ENCODE measurements around the gene EMX2. TPM values are rescaled to one million over a fixed set of nuclear protein-coding genes. Genes with fewer than 3 reads are reported as not detected.
A peak's percentile ranks its signal among the peaks of the same experiment; 100 is the strongest.

EMX2 gene
- total and polyA plus RNA-seq, 2 experiments from 2014 or later, result 13.2 to 16.3 TPM

DNA sequence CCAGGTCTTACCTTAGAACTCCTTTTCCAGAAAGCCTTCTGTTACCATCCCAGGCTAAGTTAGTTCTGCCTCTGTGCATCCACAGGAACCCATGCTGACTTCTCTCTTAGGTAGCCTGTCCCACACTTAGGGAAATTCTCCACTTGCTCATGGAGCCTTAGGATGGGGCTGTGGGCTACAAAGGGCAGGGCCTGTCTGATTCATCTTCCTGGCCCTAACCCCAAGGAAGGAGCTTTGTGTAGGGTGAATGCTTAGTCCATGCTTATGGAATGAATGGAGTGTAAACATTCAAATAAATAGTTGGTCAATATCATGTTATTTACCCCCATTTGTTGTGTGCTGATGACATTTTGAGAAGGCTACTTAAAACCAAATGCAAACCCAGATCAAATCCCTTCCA, 54.7 kb downstream of the EMX2 start:
- no peaks in the 10 kb centered on the region for H4K20me1 ChIP-seq (ENCODE audit: insufficient read depth)
- H3K4me1 ChIP-seq (ENCODE audit: insufficient read depth), result peaks cover 21% of the 10 kb centered on the region
- no peak for TF ChIP-seq EZH2 (IDR thresholded peaks at IDR 0.05; ENCODE audit: insufficient read depth, poor library complexity, severe bottlenecking)
- no peak for TF ChIP-seq EZH2phosphoT487 (IDR thresholded peaks at IDR 0.05; ENCODE audit: insufficient read depth, low read depth)
- H3K4me2 ChIP-seq (ENCODE audit: unreplicated experiment), result peak overlapping the region; percentile 37
- H2AFZ ChIP-seq, result no peak overlapping the region
- no peak overlapping the region for H3K27ac ChIP-seq
- H3K27me3 ChIP-seq (replicated peaks; ENCODE audit: insufficient read depth), result no peaks in the 10 kb centered on the region
- no peaks in the 10 kb centered on the region for H3K9me2 ChIP-seq (ENCODE audit: insufficient read depth)
- no peaks in the 10 kb centered on the region for H3K79me2 ChIP-seq (ENCODE audit: insufficient read depth)
- no peaks in the 10 kb centered on the region for H3K36me3 ChIP-seq (ENCODE audit: low read depth)
- H3K4me3 ChIP-seq, result no peak overlapping the region
- in situ Hi-C loops (cut with MboI), result no loop called here
- no peak overlapping the region for H3K9ac ChIP-seq
- no peaks in the 10 kb centered on the region for H3F3A ChIP-seq (ENCODE audit: insufficient read depth)
- H3K9me3 ChIP-seq (ENCODE audit: low read depth), result no peaks in the 10 kb centered on the region
- DNase-seq, result peak; percentile 59

Other genes with a start within 250 kb of the EMX2 start
- gene PDZD8, start 167.3 kb upstream of the EMX2 start, total RNA-seq (2014; rRNA removed; shearing (Covaris generic)), result 19.7 and 20.1 TPM in 2 replicates
- 13.8 and 14.4 TPM in 2 replicates for gene PDZD8, start 167.3 kb upstream of the EMX2 start, polyA plus RNA-seq (2016; fragmentation: Nextera tagmentation; extraction: Ambion mirVana)